GM23248 (cell line): ENCODE data around the gene TREM1. TPM values are rescaled to one million over a fixed set of nuclear protein-coding genes. Genes with fewer than 3 reads are reported as not detected.

Experiments
- DNase-seq: peaks from one replicate; pipeline ENCODE4 v3.0.0-alpha.2; 2015
- H2AFZ ChIP-seq: fragments of 200-600 bp; sonication (generic); 2 replicates; pipeline ENCODE4 v1.6.1; 2016; ENCODE audit warnings: antibody characterized with exemption
- H3F3A ChIP-seq: fragments of 200-600 bp; sonication (generic); 2 replicates; pipeline ENCODE4 v1.6.1; 2016; ENCODE audit warnings: mild to moderate bottlenecking, antibody characterized with exemption, mixed run types; ENCODE audit not compliant: insufficient read depth
- H3K27ac ChIP-seq: fragments of 200-600 bp; sonication (generic); 2 replicates; pipeline ENCODE4 v1.5.1; 2016; ENCODE audit warnings: mild to moderate bottlenecking
- H3K27me3 ChIP-seq: fragments of 200-600 bp; sonication (generic); replicated peaks from 2 replicates; pipeline ENCODE4 v1.6.1; 2016; ENCODE audit warnings: mild to moderate bottlenecking; ENCODE audit not compliant: insufficient read depth
- H3K36me3 ChIP-seq: fragments of 200-600 bp; sonication (generic); 2 replicates; pipeline ENCODE4 v1.6.1; 2016; ENCODE audit warnings: low read depth, mild to moderate bottlenecking
- H3K4me1 ChIP-seq: fragments of 200-600 bp; sonication (generic); 2 replicates; pipeline ENCODE4 v1.6.1; 2016; ENCODE audit warnings: mild to moderate bottlenecking; ENCODE audit not compliant: insufficient read depth
- H3K4me2 ChIP-seq: fragments of 200-600 bp; sonication (generic); one replicate; pipeline ENCODE4 v1.6.1; 2016; ENCODE audit warnings: mild to moderate bottlenecking; ENCODE audit not compliant: unreplicated experiment
- H3K4me3 ChIP-seq: fragments of 200-600 bp; sonication (generic); 2 replicates; pipeline ENCODE4 v1.5.1; 2016; ENCODE audit warnings: mild to moderate bottlenecking
- H3K79me2 ChIP-seq: fragments of 200-600 bp; sonication (generic); 2 replicates; pipeline ENCODE4 v1.6.1; 2016; ENCODE audit warnings: mild to moderate bottlenecking; ENCODE audit not compliant: insufficient read depth
- H3K9ac ChIP-seq: fragments of 200-600 bp; sonication (generic); 2 replicates; pipeline ENCODE4 v1.6.1; 2016; ENCODE audit warnings: mild to moderate bottlenecking
- H3K9me2 ChIP-seq: fragments of 200-600 bp; sonication (generic); 2 replicates; pipeline ENCODE4 v1.6.1; 2016; ENCODE audit warnings: mixed run types, mild to moderate bottlenecking, moderate library complexity; ENCODE audit not compliant: insufficient read depth
- H3K9me3 ChIP-seq: fragments of 200-600 bp; sonication (generic); one replicate; pipeline ENCODE4 v1.6.1; 2017; ENCODE audit warnings: low read depth
- H4K20me1 ChIP-seq: fragments of 200-600 bp; sonication (generic); 2 replicates; pipeline ENCODE4 v1.6.0; 2016; ENCODE audit not compliant: insufficient read depth
- EZH2 ChIP-seq: fragments of 200-600 bp; sonication (generic); IDR thresholded peaks from 2 replicates; pipeline ENCODE4 v1.6.1; 2018; ENCODE audit warnings: antibody characterized with exemption, mild to moderate bottlenecking; ENCODE audit not compliant: insufficient read depth, poor library complexity, severe bottlenecking
- EZH2phosphoT487 ChIP-seq: fragments of 200-600 bp; sonication (generic); IDR thresholded peaks from 2 replicates; pipeline ENCODE4 v1.6.1; 2018; ENCODE audit warnings: antibody characterized with exemption, moderate library complexity, mild to moderate bottlenecking, low read depth; ENCODE audit not compliant: insufficient read depth
- WGBS, 2 experiments: methylation state at CpG; one replicate each; pipeline ENCODE4 v1.1.6; 2015 to 2017; ENCODE audit warnings: low lambda C conversion rate in 2 of 2, low coverage in 1 of 2; ENCODE audit errors: missing lambda C conversion rate in 2 of 2; 5-methylcytosine and 5-hydroxymethylcytosine counted together
- in situ Hi-C: fragments of 300-500 bp; cut with MboI; formaldehyde crosslinking; loops from 2 replicates; pipeline ENCODE4 v1.15.0; 2020
- polyA plus RNA-seq: library from polyadenylated mRNA; unstranded; fragments of >200 nt; fragmentation: Nextera tagmentation; extraction: Ambion mirVana; gene quantifications from 2 replicates; pipeline ENCODE4 v1.2.1, GENCODE V29; 2016
- total RNA-seq: library from RNA; depleted of rRNA; stranded (reverse); fragments of >200 nt; shearing (Covaris generic); gene quantifications from 2 replicates; pipeline ENCODE4 v1.2.3, GENCODE V29; 2014

The TREM1 gene
- total and polyA plus RNA-seq, 2 experiments from 2014 or later: not detected

DNA sequence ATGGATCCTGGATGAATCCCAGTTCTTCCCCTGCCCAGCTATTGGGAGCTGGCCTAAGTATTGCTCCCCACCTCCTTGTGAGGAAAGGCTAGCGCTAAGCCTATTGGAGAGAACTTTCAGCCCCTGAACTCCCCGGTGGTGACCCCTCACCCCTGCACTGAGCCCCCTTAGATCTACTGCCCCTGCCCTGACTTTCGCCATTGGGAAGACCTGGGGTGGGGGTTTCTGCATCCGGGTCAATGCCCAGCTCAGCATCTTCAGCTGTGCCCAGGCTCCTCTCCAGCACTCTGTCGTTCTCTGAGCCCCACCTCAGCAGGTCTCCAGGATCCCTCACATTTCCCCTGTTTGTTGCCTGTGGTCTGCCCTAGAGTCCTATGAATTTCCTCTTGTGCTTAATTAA, 49.4 kb downstream of the TREM1 start:
- WGBS, 2 experiments: 35% methylated on average over 4 to 5 of the region's 5 CpGs
- TF ChIP-seq EZH2: no peak
- no peak for TF ChIP-seq EZH2phosphoT487
- Histone ChIP-seq H3K79me2 (no peaks in the 10 kb centered on the region), H3K9me2 (no peaks in the 10 kb centered on the region), H3K9me3 (no peaks in the 10 kb centered on the region), H3K27ac (no peak overlapping the region), H2AFZ (no peak overlapping the region), H3K4me3 (no peak overlapping the region), H3K36me3 (no peaks in the 10 kb centered on the region), H3K9ac (no peak overlapping the region), H3K4me2 (no peak overlapping the region), H4K20me1 (no peaks in the 10 kb centered on the region), H3K27me3 (peaks cover 37% of the 10 kb centered on the region), H3K4me1 (no peaks in the 10 kb centered on the region), H3F3A (no peaks in the 10 kb centered on the region)
- in situ Hi-C loops: no loop called here
- DNase-seq: no peak

DNA sequence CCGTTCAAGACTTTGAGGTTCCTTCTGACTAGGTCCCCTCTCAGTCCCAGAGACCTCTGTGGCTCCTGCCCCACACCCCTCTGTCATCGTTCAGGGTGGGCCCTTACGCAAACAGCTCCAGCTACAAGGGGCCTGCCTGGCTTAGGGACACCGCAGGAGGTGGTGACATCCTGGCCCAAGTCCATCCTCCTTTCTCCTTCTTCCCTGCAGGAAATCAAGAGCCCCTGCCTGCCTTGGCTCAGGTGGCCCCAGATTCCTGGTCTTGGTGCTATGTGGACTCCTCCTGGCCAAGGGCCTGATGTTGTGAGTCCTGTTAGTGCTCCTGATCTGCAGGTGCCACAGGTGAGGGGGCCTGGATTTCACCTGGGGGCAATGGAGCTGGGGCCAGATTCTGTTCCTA, 50.2 kb downstream of the TREM1 start:
- Histone ChIP-seq H3K4me2 (no peak overlapping the region), H4K20me1 (no peaks in the 10 kb centered on the region), H3K79me2 (no peaks in the 10 kb centered on the region), H3K9ac (no peak overlapping the region), H3K27me3 (peaks cover 37% of the 10 kb centered on the region), H3K9me3 (no peaks in the 10 kb centered on the region), H3K4me3 (no peak overlapping the region), H3K4me1 (no peaks in the 10 kb centered on the region), H3K27ac (no peak overlapping the region), H3F3A (no peaks in the 10 kb centered on the region), H3K36me3 (no peaks in the 10 kb centered on the region), H3K9me2 (no peaks in the 10 kb centered on the region), H2AFZ (no peak overlapping the region)
- WGBS, 2 experiments: 50 to 70% methylated on average over 4 of the region's 4 CpGs
- DNase-seq: no peak
- TF ChIP-seq EZH2: no peak
- TF ChIP-seq EZH2phosphoT487: no peak
- in situ Hi-C loops: no loop called here

DNA sequence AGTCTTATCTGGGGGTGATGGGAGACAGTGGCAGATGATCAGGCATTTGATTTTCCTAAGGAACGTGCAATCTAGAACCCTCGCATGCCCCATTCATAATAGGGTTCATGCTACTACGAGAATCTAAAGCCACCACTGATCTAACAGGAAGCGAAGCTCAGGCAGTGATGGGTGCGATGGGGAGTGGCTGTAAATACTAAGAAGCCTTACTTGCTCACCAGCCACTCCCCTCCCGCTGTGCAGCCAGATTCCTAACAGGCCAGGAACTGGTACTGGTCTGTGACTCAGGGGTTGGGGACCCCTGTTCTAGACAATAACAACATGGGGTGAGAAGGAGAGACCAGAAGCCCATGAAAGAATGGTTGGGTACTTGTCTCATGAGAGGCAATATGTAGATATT, 53.8 kb downstream of the TREM1 start:
- Histone ChIP-seq H3K4me3 (no peak overlapping the region), H3K79me2 (no peaks in the 10 kb centered on the region), H2AFZ (no peak overlapping the region), H3K9ac (no peak overlapping the region), H3K27ac (no peak overlapping the region), H4K20me1 (no peaks in the 10 kb centered on the region), H3K27me3 (peaks cover 6% of the 10 kb centered on the region; the same call in 1 of the 2 replicates), H3K4me1 (no peaks in the 10 kb centered on the region), H3F3A (no peaks in the 10 kb centered on the region), H3K36me3 (no peaks in the 10 kb centered on the region), H3K9me2 (no peaks in the 10 kb centered on the region), H3K9me3 (no peaks in the 10 kb centered on the region), H3K4me2 (no peak overlapping the region)
- in situ Hi-C loops: no loop called here
- no peak for TF ChIP-seq EZH2phosphoT487
- TF ChIP-seq EZH2: no peak
- 65 to 72% methylated on average over 6 of the region's 6 CpGs for WGBS, 2 experiments
- no peak for DNase-seq

DNA sequence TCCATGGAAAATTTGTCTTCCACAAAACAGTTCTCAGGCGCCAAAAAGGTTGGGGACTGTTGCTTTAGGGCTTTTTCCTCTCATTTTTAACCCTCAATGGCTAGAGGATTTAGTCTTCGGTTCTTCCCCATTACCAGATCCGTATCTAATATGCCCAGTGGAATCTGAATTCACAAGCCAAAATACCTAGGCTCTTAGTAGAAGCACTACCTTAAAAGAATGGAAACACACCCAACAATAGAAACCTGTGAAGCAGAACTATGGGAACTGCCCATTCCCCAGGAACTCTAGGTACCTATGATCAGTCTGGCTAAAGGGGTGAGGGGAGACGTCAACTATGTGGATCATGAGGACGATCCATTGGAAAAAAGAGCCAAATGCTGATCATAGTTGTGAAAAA, 55.2 kb downstream of the TREM1 start:
- no peak overlapping the region for H3K4me2 ChIP-seq
- no peaks in the 10 kb centered on the region for H3K9me2 ChIP-seq
- DNase-seq: no peak
- in situ Hi-C loops: no loop called here
- H4K20me1 ChIP-seq: no peaks in the 10 kb centered on the region
- H2AFZ ChIP-seq: no peak overlapping the region
- no peak overlapping the region for H3K27ac ChIP-seq
- TF ChIP-seq EZH2phosphoT487: no peak
- no peak for TF ChIP-seq EZH2
- WGBS, 2 experiments: 42 to 48% methylated on average over 5 of the region's 5 CpGs
- no peaks in the 10 kb centered on the region for H3K4me1 ChIP-seq
- H3K4me3 ChIP-seq: no peak overlapping the region
- no peaks in the 10 kb centered on the region for H3K9me3 ChIP-seq
- no peak overlapping the region for H3K9ac ChIP-seq
- no peaks in the 10 kb centered on the region for H3K36me3 ChIP-seq
- no peaks in the 10 kb centered on the region for H3F3A ChIP-seq
- no peaks in the 10 kb centered on the region for H3K79me2 ChIP-seq
- peaks cover 7% of the 10 kb centered on the region; the same call in 1 of the 2 replicates for H3K27me3 ChIP-seq

DNA sequence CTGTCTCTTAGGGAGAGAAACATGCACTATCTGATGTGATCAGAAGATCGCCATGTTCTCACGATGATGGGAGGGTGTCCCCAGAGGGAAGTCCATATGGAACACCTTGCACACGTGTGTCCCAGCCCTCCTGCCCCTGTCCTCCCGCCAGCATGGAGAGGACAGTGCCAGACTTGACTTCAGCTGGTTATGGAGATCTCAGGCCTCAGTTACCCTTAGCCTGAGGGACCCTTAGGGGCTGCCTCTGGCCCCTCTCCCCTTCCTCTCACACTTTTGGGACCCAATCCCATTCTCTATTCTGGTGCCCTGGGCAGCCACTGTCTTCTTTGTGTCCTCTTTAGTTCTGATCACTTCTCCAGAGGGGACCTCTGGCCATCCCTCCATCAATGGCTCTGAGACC, 56.8 kb downstream of the TREM1 start:
- H3K9ac ChIP-seq: no peak overlapping the region
- WGBS, 2 experiments: 44 to 45% methylated on average over 4 of the region's 4 CpGs
- no peak overlapping the region for H3K4me2 ChIP-seq
- DNase-seq: no peak
- no peaks in the 10 kb centered on the region for H3F3A ChIP-seq
- H3K79me2 ChIP-seq: no peaks in the 10 kb centered on the region
- H3K27me3 ChIP-seq: peaks cover 4% of the 10 kb centered on the region; the same call in 1 of the 2 replicates
- H3K4me3 ChIP-seq: no peak overlapping the region
- in situ Hi-C loops: no loop called here
- TF ChIP-seq EZH2phosphoT487: no peak
- TF ChIP-seq EZH2: no peak
- no peaks in the 10 kb centered on the region for H3K36me3 ChIP-seq
- no peaks in the 10 kb centered on the region for H3K9me3 ChIP-seq
- no peak overlapping the region for H2AFZ ChIP-seq
- H3K27ac ChIP-seq: no peak overlapping the region
- no peaks in the 10 kb centered on the region for H4K20me1 ChIP-seq
- no peaks in the 10 kb centered on the region for H3K4me1 ChIP-seq
- no peaks in the 10 kb centered on the region for H3K9me2 ChIP-seq
